ENCODE data around the gene KCNJ6. TPM values are rescaled to one million over a fixed set of nuclear protein-coding genes. Genes with fewer than 3 reads are reported as not detected.
"Not testable (repeated sequence)": the region's sequence is repeated elsewhere in the genome, so short reads cannot be mapped to it uniquely, and the experiment has no call there.

The KCNJ6 gene, protein sequence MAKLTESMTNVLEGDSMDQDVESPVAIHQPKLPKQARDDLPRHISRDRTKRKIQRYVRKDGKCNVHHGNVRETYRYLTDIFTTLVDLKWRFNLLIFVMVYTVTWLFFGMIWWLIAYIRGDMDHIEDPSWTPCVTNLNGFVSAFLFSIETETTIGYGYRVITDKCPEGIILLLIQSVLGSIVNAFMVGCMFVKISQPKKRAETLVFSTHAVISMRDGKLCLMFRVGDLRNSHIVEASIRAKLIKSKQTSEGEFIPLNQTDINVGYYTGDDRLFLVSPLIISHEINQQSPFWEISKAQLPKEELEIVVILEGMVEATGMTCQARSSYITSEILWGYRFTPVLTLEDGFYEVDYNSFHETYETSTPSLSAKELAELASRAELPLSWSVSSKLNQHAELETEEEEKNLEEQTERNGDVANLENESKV
- 2.1 TPM for polyA plus RNA-seq (ENCODE audit: insufficient read length)

DNA sequence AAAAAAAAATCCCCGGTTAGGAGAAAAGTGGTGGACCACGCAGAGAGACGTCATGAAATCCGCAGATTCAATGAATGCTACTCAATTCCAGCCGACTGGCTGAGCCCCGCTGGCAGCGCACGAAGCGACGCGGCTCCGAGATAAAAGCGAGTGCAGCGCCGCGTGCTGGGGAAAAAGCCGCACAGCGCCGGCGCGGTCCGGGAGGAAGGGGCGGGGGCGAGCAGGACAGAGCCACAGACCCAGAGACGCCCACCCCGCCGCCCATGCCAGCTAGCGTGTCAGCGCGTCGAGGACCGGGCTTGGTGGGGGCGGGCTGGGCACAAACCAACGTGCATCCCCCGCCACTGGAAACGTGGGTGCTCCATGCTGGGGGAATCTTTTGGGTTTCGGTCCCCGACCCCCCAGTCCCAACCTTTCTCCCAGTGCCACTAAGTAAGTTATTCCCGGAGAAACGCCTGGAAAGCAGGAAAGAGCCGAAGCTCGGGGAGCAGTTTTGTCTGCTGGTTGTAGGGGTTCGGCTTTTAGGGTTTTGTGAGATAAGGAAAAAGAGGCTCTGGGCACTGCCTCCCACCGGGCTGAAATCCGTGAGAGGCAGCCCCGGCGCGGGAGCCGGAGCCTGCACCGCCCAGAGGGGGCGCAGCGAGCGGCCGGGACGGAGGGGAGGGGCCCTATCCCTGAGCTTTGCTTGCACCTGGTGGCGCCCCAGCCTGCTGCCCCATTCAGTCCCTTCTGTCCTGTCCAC lies at the start of gene KCNJ6:
Gene KCNJ6, minus strand, starts transcription at position 148 of the 742 bp plus-strand sequence. CDS start 75,775 bp downstream, outside the sequence.
- DNase-seq (ENCODE audit: low read depth), result no peak

DNA sequence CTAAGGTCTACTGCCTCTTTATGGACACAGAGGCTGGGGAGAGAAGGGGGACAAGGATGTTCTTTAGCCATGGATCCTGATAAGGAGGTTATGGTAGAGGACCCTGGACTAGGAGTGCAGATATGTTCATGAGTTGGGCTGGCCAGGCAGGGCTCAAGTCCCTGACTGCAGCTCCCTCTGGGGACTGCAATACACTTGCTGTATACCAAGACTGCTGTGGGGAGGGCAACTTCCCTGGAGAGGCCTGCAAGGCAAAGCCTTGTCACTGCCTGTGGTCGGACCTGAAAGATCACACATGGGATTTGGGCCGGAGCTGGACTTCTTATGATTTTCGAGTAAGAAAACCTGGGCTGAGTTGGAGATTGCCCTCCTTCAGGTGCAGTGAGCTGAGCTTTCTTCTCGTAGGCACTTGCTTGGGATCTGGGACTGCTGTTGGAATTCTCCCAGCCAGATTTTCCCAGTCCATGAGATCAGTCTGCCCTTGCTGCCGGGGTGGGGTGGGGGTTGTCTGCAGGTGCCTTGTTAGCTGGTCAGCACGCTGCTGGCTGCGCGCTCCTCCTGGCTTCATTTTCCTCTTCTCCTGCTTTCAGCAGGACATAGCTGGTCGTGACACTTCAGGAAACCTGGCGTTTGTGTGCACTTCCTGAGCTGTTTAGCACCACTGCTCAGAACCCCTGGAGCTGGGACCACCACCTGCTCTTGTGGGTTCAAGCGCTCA lies 49.0 kb upstream of the KCNJ6 start:
- DNase-seq (ENCODE audit: low read depth), result no peak

GRCh38 chr21:37958537-37958936 lies 42.3 kb upstream of the KCNJ6 start:
- DNase-seq (ENCODE audit: low read depth), result no peak

DNA sequence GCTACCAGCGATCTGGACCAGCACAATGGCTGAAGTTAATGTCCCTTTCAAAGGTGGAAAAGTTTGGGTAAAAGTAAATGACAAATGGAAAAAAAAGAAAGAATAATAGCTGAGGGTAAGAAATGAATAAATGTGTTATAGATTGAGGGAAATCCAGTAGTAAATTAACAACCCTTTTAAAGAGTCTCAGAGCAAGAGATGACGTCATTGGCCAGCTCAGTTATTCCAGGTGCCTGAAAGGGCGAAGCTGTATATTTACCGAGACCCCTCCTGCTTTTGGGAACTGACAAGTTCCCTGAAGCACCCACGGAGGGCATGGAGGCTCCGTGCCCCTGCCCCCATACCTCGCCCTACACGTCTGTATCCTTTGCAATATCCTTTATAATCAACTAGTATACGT lies 40.5 kb upstream of the KCNJ6 start:
- DNase-seq (ENCODE audit: low read depth), result no peak

- DNase-seq (ENCODE audit: low read depth), result no peak
These were observed 28.8 kb upstream of the KCNJ6 start for GRCh38 chr21:37945036-37945435.

GRCh38 chr21:37944496-37944895 lies 28.2 kb upstream of the KCNJ6 start:
- DNase-seq (ENCODE audit: low read depth), result no peak

DNA sequence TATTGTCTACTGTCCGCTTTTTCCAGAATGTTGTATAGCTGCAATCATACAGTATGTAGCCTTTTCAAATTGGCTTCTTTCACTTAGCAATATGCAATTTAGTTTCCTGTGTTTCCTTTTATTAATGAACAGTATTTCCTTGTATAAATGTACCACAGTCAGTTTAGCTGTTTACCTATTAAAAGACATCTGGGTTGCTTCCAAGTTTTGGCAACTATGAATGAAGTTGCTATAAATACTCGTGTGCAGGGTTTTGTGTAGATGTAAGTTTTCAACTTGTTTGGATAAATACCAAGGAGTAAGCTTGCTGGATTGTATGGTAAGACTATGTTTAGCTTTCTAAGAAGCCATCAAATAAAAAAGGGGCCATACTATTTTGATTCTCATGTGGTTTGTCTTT lies 24.4 kb upstream of the KCNJ6 start:
- no peak for DNase-seq (ENCODE audit: low read depth)

DNA sequence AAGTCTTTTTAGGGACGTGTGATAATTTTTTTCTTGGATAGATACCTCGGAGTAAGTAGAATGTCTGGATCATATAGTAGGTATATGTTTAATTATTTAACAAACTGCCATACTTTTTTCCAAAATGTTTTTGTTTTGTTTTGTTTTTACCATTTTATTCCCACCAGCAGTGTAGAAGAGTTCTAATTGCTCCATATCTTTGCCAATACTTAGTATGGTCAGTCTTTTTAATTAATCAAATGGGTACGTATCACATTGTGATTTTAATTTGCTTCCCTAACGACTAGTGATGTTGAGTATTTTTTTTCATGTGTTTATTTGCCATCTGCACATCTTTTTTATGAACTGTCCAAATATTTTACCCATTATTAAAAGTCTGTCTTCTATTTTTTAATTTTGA lies 23.6 kb upstream of the KCNJ6 start:
- DNase-seq (ENCODE audit: low read depth), result no peak

GRCh38 chr21:37939251-37939650 lies 23.0 kb upstream of the KCNJ6 start:
- DNase-seq (ENCODE audit: low read depth), result no peak

DNA sequence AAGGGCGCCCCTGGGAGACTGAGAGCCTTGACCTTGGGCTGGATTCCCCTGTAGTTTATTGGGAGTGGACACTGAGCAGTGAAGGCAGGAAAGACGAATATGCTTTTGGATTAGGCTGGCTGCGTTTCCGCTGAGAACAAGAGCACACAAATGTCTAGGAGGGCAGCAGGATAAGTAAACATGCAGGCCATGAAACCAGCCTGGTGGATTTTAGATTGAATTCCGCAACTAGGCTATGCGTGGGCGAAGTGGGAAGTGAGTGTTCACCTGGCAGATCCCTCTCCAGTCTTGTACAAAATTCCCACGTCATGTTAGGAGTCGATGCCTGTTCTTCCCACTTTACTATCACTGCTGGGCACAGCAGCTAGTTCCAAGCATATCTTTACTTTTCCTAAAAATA lies 21.4 kb upstream of the KCNJ6 start:
- no peak for DNase-seq (ENCODE audit: low read depth)

DNA sequence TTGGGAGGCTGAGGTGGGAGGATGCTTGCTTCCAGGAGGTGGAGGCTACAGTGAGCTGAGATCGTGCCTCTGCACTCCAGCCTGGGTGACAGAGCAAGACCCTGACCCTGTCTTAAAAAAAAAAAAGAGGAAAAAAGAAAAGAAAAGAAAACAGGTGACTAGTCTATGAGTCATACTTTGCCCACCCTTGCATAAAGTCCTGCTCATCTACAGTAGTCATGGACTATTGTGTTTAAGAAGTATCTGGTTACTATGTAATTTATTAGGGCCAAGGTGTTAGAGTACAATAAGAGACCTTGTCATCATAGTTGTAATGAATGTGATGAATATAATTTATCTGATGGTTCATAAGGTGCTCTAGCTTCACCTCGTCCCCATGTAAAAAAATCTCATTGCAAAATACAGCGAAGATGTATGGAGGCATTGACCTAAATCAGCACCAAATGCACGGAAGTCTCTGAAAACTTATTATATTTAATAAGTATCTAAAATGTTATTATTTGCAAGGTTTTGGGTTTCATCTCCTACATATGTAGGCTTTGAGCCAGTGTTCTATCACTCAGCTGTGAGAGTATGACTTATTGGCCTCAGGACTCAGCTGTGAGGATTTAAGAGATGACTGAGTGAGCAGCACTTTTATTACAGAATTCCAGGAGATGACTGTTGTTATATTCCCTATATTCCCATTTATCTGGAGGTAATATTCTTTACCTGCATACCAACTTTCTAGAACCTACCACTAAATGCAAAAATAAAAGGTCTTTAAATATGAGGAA lies 19.9 kb upstream of the KCNJ6 start:
- no peak for DNase-seq (ENCODE audit: low read depth)

GRCh38 chr21:37932936-37933335 lies 16.7 kb upstream of the KCNJ6 start:
- no peak for DNase-seq (ENCODE audit: low read depth)

- DNase-seq (ENCODE audit: low read depth), result no peak
These were observed 11.5 kb upstream of the KCNJ6 start for GRCh38 chr21:37927711-37928110.

DNA sequence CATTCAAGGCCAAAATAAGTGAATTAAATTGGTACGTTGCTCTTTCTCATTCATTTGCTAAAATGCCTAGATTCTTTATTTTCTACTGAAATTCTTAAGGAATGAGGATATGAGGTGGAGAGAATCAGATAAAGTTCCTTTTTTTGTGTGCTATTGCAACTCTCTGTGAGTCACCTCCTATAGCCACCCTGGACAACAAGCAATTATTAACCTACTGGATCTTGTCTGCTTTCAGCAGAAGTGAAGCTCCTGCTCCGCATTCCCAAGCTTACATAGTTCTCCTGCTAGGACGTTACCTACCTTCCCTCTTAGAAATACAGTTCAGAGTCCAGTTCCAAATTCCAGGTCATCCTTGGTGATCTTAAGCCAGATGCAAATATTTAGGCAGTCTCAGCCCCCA lies 4.8 kb upstream of the KCNJ6 start:
- no peak for DNase-seq (ENCODE audit: low read depth)

DNA sequence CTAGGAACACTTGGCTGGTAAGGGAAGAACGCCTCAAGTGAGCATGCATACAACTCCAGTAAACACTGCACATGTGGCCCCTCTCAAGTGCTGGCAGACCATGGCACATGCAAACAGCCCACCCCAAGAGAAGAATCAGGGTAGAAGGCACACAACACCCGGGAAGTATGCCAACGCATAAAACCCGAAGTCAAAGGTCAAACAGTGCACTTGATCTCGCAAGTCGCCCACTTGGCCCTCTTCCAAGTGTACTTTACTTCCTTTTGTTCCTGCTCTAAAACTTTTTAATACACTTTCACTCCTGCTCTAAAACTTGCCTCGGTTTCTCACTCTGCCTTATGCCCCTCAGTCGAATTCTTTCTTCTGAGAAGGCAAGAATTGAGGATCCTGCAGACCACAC lies 4.0 kb upstream of the KCNJ6 start:
- not testable (repeated sequence) for DNase-seq (ENCODE audit: low read depth)

GRCh38 chr21:37917612-37918011 lies 1.4 kb upstream of the KCNJ6 start:
- no peak for DNase-seq (ENCODE audit: low read depth)

GRCh38 chr21:37915941-37916309 lies 332 bp downstream of the KCNJ6 start:
- DNase-seq (ENCODE audit: low read depth), result no peak

DNA sequence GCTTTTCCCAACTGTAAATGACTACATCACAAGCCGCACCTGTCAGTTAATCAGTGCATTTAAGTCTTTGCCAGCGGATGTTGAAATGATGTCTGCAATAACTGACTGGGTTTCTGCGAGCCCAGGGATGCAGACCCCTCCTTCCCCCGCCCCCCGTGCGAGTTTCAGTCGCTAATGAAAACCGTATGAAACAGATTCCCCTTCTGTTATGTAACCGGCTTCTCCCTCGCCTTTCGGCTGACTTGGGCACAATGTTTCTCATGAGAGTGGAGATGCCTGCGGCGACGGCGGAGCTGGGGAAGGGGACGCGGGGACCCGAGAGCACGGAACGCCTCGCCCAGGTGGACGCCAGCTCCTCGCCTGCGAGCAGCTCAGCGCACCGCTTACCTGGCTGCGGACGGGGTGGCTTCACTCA lies 753 bp downstream of the KCNJ6 start:
- DNase-seq (ENCODE audit: low read depth), result no peak

DNA sequence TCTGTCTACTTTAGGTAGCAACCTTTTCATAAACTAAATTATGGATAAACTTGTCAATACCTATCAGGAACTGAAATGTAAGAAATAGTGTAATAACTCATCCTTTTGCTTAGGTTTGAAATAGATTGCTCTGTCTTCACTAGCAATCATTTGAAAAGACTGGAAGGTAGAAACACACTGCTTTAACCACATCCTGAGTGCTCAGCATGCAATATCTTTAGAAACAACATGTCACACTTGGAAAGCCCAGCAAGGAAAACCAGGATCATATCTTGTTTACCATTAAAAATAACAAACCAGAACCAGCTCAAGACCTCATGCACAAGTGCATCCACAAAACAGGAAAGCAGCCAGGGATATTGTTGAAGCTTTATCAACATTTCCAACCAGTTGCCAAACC lies 3.6 kb downstream of the KCNJ6 start:
- no peak for DNase-seq (ENCODE audit: low read depth)

DNA sequence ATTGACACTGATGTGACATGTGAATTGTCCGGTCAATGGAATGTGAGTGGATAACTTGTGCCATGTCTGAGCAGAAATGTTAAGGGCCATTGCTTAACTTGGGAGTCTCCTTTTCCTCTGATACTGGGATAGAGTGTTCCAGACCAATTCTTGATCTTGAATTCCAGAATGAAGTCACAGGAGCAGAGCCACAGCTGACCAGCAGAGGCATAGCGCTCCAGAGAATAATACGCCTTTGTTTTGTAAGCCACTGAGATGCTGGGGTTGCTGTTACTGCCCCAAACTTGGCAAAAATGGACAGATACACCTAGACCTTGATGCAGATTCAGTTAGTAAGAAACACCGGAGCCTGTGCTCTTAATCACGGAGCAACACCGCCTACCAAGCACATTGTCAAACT lies 6.3 kb downstream of the KCNJ6 start:
- DNase-seq (ENCODE audit: low read depth), result no peak

DNA sequence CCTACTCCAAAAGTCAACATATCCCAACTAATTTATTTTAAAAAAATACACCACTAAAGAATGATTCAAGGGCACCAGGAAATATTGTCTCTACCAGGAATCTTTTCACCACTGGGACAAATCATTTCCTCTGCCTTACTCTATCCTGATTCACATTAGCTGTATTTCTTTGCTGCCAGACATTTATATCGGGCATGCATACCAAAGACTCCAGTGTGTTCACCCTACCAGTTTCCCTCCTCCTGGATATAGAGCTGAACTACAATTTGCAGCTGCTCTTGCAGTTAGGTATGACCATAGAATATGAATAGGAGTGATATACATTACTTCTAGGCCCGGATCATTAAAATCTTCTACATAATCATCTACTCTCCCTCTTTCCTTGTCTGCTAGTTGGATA lies 7.6 kb downstream of the KCNJ6 start:
- no peak for DNase-seq (ENCODE audit: low read depth)

DNA sequence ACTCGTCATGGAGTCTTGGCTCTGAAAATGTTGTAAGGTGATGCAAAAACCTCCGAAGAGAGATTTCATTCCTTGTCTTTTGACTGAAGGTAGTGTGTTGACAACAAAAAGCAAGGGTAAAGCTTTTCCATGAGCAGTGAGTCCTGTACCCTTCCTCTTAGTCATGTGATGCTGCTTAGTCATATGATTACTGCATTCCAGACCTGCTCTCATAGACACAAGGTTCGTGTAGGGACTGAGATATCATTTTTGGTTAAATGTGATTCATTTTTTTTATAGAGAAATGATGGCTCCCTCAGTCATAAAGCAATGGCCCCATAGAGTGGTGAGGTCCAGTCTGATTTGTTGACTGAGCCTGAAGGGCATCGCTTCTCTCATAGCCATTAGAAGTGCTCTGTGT lies 9.2 kb downstream of the KCNJ6 start:
- DNase-seq (ENCODE audit: low read depth), result no peak
